HG02642 (cell line): ENCODE data around the gene MACROH2A1.

Experiments
- ATAC-seq: cut with Tn5 transposase; IDR thresholded peaks from one replicate; pipeline ENCODE4 v1.9.1; 2021; ENCODE audit warnings: mild to moderate bottlenecking; ENCODE audit not compliant: unreplicated experiment, poor library complexity

Gene MACROH2A1

DNA sequence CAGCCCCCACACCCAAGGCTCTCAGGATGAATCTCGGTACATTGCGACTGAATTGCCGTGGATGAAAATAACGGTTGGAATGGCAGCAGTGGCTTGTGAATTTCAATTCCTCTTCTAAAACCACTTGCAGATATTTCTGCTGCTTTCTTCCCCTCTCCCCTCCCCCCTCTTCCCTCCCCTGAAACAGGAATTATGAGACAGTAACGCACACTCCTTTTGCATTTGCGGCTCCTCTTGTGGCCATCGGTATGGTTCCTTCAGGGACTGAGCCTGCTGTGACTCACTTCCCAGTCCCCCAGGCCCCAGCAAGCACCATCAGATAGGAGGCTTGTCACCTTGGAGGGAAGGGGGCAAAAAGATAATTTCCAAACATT lies 38.4 kb upstream of the MACROH2A1 start:
- no peak for ATAC-seq

DNA sequence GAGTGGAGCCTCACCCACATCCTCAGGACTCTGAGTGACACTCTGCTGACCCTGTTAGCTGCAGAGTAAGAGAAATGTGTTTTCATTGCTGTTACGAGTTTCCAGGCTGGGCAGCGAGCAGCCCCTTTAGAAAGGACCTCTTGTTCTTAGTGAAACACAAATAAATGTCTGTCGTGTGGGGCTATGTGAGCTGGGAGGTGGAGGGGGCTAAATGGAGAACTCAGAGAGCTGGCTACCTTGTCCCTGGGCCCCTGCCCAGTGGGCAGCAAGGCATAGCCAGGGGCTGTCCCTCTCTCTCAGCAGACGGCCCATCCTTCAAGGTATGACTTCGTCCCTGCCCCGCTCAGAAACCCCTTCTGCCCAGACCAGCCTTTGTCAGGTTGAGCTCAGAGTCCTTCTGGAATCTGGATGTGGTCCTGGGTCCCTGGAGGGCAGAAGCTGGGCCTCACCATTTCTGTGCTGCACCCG lies 38.0 kb upstream of the MACROH2A1 start:
- ATAC-seq = no peak

DNA sequence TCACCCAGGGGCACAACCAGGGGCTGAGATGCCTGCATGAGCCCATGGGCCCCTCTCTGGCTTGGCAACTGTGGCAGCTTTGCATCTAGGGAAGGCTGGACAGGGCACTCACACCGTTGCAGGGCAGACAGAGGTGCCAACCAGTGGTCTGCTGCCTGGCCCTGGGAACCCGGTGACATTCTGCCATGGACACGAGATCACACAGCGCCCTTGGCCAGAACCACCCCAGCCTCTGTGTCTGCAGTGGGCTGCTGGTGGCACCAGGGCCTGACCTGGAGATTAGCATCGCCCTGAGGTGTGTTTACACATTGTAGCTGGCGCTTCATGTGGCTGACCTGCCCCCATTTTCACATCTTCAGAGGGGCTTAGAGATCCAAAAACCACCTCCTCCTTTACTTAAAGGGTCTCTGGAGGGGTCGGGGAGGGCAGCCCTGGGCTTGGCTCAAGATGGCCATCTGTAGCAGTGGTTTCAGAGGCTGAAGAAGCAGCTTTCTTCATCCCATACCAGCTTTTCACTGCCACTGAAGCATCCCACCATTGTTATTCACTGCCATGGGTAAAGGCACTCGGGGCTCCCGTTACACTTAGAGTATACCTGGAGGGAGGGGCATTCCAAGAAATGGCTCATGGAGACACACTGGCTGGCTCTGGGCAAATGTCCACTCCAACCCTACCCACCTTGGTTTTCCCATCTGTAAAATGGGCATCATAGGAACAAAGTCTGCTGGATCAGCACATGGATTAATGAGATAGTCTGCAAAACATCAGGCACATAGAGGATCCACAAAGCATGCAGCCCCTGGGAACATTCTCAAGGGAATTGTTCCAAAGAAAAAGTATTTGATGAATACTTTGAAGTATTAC lies 36.7 kb upstream of the MACROH2A1 start:
- no peak for ATAC-seq

DNA sequence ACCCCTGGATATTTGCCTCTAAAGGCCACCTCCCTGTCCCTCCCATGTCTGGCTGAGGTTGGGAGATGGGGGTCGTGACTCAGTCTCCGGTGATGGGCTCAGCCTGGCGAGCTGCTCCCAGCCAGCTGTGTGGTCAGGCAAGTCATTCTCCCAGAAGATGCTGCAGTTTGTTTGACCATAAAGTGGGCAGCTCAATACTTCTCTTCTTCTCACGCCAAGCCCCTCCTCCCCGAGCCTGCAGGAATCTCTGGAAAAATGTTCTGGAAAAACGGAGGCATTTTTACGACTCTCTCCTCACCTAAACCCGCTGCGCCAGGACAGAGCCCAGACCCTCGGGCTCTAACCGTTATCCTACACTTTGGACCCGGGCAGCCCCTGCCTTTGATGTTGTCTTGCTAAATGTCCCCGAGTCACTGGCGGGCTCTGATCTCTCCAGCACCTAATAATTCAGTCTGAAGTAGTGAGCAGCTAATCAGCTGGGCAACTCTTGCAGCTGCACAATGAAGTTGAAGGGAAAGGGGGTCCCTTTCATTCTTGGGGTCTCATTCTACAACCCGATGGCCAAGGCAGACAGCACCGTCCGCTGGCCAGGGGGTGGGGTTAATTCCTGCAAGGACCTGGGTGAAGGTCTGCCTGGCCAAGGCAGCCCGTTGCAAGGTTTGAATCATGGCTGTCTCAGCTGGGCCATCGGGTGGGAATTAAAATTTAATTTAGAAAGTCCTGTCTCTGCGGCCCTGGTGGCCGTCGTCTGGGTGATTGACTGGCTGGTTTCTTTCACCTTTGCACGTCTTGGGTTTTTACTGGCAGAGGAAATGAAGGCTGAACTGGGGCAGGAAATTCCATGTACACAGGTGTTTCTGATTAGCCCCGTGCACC lies 35.8 kb upstream of the MACROH2A1 start:
- no peak for ATAC-seq

DNA sequence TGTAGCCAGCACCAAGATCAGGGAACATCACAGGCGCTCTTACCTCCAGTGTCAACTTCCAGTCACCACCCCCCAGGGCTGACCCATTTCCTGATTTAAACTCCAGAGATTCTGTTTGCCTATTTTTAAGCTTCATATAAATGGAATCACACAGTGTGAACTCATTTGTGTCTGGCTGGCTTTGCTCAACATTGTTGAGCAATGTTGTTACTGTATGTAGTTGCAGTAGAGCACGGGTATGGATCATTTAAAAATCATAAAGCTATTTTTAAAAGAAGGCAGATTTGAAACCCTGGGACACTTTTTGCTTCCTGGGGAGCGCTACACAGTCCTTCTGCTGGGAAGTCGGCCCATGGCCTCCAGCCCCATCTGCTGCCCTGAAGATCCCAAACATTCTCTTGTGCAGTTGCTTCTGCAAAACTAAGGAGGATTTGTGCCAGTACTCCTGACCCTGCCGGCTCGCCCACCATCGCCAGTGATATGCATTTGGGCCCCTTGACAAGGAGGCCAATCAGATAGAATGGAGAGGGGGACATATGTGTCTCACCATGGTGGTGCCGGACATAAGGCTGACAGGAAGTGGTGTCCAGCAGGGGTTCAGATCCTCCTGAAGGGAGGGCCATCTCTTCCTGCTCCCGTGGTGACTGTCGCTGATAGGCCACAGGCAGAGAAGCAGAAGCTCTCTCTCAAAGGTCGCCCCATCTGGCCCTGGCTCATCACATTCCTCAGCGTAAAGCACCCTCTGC lies 34.8 kb upstream of the MACROH2A1 start:
- ATAC-seq = no peak

DNA sequence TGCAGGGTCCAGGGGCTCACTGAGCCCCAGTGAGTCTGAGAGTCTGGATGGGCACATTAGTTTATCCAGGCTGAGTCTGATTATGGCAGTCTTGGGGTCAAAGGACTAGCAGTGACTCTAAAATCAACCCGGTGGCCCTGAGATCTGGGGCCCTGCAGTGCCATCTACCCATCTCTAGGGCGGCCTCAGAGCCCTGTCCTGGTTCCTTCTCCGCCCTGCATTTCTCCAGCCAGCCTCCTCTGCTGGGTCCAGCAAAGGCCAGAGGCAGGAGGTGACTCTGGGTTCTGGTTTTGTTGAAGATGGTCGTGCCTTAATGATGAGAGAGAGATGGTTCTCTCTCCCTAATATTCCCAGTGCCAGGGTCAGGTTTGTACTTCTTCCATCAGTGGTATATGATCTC lies 33.1 kb upstream of the MACROH2A1 start:
- no peak for ATAC-seq

DNA sequence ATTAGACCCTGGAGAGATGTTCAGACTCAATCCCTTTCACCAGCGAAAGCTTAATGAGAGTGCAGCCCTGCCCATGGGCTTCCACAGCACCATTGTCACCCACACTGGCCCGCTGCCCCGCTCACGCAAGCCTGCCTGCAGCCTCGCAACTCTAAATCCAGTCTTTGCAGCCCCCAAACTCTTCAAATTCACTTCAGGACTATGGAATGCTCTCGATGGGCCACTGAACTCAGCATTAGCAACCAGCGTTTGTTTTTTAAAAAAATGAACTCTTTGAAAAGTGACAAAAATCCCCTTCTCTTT lies 31.1 kb upstream of the MACROH2A1 start:
- no peak for ATAC-seq

DNA sequence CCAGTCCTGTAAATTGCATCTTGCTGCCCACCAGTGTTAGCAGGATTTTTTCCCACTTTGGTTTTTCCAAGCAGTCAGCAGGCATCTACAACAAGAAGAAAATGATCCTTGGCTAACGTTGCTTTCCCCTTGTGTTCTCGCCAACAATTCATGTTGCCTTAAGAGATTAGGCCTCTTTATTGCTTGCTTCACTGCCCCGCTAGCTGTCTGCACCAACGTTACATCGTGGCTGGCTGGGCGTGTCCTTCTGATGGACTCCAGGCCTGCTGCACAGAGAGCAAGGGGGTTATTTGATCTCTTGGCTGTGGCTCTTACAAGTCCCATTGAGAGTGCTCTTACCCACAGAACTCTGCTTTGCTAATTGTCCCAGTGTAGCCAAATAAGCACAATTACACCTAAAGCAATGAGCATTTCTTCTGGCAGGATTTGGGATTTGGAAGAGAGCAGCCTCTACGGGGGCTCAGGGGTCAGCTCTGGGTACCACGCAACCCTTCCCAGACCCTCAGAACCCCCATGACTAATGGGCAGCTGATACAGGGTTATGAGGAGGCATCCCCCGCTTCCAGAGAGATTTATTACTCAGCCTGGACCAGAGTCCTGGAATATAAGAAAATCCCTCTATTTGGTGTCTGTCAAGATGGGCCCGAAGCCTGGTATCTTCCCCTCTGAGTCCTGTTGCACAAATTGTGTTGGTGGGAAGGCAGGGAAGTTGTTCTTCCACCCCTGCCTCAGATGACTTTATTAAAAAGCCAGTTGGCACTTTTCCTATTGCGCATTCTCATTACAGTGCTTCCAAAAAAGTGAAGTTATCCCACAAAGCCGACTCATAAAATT lies 30.5 kb upstream of the MACROH2A1 start:
- no peak for ATAC-seq

DNA sequence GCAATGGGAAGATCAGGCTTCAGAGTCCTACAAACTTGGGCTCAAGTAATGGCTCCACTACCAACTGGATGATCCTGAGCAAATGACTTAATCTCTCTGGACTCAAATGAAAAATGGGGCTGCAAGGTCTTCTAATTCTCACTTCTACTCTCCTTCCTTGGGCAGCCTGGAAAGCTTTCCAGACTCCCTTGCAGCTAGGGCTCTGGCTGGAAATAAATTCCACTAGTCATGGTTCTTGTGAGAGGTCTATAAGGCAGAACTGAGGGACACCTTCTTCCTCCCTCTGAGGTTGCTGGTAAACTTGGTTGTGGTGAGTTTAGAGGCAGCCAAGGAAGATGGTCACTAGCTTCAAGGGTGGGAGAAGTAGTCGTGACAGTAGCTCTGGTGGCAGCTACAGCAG lies 29.6 kb upstream of the MACROH2A1 start:
- ATAC-seq = no peak

DNA sequence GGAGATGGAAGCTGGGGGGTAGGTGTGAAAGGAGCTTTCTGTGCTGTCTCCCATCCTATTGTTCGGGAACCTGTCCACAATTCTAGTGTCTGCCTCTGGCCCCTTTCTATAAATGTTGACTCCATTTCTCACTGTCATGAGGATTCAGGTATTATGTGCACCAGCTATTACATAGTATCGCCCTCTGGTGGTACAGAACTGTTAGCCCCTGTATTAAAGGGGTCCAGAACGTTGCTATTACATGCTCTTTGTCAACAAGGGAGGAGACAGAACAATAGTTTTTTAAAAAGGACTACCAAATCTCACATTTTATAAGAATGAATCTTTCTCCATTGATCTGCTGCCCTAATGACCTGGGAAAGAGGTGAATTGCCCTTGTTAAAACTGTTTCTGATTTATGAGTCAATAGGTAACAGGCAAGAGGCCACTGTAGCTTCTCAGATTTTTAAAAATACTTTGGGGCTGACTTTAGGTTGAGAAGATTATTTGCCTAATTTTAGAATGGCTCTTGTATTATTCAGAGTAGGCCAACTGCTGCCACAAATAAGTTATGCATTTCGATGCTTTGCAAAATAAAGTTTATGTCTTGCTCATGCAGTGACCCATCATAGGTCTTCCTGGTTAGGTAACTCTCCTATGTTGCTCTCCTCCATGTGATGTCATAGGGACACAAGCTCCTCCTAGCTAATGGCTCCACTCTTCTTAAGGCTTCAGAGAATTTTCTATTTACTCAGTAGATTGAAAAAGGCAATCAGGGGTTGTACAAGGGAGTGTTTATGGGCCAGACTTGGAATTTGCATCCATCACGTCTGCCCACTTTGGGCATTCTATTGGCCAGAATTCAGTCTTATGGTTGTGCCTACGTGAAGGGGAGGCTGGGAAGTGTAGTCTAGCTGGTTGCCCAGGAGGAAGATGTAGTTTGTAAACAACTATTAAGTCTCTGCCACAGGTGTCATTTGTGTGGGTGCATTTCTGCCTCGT lies 27.4 kb upstream of the MACROH2A1 start:
- peak; percentile 66 for ATAC-seq

DNA sequence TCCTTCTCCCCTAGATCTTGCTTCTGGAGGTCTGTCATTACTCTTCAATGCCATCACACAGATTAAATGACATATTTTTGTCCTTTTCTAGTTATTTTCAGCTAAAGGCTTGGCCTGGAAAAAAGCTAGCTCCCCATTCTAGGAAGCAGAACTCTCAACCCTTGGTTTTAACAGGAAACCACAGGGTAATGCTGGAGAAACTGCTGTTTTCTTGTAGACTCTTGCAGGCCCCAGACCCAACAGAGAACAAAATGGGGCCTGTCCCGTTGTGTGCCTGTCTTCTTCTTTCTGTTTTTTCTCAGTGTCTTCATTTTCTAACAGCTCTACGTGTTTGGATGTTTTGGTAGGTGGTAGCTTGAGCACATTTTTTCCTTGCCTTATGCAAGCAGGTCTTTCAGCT lies 26.6 kb upstream of the MACROH2A1 start:
- no peak for ATAC-seq

DNA sequence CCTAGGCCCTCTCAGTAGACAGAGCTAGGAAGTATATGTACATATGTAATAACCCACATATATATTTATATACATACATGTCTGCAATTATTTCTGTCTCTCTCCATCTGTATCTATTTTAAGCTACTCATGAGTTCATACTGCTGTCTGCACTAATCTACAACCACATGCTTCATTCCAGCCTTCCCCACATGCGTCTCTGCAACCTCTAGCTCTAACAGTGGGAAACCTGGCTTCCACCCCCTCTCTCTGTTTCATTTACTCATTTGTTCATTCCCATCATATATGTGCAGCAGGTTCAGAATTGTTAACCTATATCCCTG lies 24.8 kb upstream of the MACROH2A1 start:
- ATAC-seq = no peak

DNA sequence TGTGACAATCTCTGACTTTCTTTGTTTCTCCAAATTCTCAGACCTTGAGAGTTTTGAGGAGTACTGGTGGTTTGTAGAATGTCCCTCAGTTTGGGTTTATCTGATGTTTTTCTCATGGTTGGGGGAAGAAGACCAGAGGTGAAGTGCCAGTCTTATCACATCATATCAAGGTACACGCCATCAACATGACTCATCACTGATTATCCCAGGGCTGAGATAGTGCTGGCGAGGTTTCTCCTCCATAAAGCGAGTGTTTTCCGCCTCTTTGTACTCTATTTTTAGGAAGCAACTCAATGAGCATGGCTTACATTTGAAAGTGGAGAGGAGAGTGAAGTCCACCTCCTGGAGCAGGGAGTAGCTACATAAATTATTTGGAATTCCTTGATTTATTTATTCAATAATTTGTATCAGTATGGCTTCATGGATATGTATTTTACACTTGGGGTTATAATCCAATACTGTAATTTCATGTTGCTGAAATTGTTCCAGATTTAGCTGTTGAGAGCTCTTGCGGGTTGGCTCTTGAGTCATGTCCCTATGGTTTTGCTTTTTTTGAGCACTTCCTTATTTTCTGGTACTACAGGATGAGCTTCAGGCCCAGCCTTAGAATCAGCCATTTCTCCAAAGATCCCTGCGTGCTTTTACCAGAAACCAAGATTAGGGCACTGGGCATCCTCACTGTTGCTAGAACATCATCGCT lies 24.3 kb upstream of the MACROH2A1 start:
- ATAC-seq = no peak

DNA sequence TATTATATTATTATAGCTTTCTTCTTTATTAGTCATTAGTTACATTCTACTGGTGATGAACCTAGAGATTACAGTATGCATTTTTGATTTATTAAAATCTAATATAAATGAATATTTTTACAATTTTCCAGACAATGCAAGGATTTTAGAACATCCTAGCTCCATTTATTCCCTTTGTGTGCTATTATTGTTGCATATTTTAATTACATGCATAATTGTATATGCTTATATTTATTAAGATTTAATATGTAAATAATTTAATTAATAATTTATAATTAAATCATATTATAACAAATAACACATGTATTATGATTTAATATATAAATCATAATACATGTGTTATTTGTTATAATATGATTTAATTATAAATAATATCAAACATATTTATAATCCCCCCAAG lies 23.4 kb upstream of the MACROH2A1 start:
- no peak for ATAC-seq

DNA sequence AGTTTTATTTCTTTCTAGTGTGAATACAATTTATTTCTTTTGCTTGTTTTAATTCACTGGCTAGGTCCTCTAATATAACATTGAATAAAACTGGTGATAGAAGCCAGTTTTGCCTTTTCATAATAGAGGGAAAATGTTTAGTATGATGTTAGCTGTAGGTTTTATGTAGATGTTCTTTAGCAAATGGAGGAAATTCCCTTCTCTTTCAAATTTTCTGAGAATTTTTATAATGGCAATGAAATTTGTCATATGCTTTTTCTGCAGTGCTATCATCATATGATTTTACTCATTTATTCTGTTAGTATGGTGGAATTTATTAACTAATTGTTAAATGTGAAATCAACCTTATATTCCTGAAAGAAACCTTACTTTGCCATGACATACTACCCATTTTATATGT lies 18.1 kb upstream of the MACROH2A1 start:
- no peak for ATAC-seq

DNA sequence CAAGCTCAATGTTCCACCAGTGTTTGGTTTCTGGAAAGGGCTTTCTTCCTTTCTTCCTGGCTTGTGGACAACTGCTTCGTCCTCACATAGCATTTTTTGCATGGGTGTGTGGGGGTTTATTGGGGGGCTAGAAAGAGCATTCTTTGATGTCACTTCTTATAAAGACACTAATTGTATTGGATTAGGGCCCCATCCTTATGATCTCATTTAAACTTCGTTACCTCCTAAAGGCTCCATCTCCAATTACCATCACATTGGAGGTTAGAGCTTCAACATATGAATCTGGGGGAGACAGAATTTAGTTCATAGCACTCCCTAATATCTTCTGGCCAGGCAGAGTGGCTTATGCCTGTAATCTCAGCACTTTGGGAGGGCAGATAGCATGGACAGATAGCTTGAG lies 6.1 kb upstream of the MACROH2A1 start:
- ATAC-seq = no peak

DNA sequence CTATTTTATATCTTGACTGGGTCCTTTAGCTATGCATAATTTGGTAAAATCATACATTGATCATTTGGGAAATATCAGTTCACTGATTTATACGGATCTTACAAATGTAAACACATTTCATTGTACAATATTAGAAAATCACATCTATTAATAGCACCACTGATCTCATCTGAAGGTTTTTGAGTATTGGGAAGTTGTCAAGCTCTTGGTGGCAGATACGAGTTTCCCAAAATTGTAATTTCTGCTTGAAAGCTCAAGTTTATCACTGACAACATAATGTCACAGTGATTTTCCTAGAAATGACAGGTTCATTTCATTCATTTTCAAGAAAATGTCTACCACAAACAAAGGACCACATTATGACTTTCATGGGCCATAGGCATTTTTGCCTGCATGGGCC lies 3.0 kb upstream of the MACROH2A1 start:
- no peak for ATAC-seq

DNA sequence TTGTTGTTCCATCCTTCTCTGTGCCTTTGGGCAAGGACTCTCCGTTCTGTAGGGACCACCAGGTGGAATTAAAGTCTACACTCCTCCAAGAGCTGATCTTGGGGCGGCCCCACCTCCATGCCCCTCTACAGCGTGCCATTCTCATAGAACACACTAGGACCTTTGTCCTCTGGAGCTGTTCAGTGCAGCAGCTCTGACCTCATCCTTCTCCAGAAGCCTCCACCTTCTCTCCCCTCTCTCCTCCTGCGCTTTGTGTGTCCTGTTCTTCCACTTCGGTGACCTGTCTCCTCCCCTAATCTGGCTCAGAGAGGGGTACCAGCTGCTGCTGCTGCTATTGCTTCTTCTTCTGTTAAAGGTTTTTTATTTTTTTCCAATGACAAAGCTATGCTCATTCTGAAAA lies 1.8 kb upstream of the MACROH2A1 start:
- ATAC-seq = no peak
